BJ (cell line): ENCODE results near the gene BACE2. TPM values are rescaled to one million over a fixed set of nuclear protein-coding genes. Genes with fewer than 3 reads are reported as not detected.

ENCODE experiments used
- CTCF ChIA-PET: fragments of 350-600 bp; formaldehyde crosslinking; extraction: SDS; loops from one replicate; lab custom pipeline; 2021; ENCODE audit warnings: antibody characterized with exemption, inconsistent platforms; lab: Yijun Ruan, JAX
- POLR2A ChIA-PET: fragments of 300-600 bp; sonication (Branson Sonifier 250); formaldehyde crosslinking; extraction: SDS; loops from one replicate; lab custom pipeline; 2021; ENCODE audit warnings: antibody characterized with exemption; lab: Charles Lee
- DNase-seq: peaks from one replicate; pipeline ENCODE4 v3.0.0-alpha.2; 2011; ENCODE audit warnings: low read depth
- H3K27me3 ChIP-seq: 2 replicates; pipeline ENCODE4 v1.6.0; 2011; ENCODE audit warnings: low read length; ENCODE audit not compliant: control insufficient read depth, insufficient read depth
- H3K36me3 ChIP-seq: 2 replicates; pipeline ENCODE4 v1.5.1; 2011; ENCODE audit warnings: low read length; ENCODE audit not compliant: control insufficient read depth, insufficient read depth
- H3K4me3 ChIP-seq: 2 replicates; pipeline ENCODE4 v1.5.1; 2011; ENCODE audit warnings: low read depth, mild to moderate bottlenecking, control low read depth, low read length
- polyA plus RNA-seq: library from polyadenylated mRNA; depleted of rRNA; stranded (reverse); fragments of >200 nt; gene quantifications from 2 replicates; pipeline ENCODE4 v1.2.3, GENCODE V29; 2011
- TF ChIP-seq, protein P1 (sequence below): IDR thresholded peaks from 2 replicates; pipeline ENCODE4 v1.5.1; 2011; ENCODE audit warnings: low read depth, mild to moderate bottlenecking, control low read depth, inconsistent platforms, low read length, moderate library complexity; ENCODE audit not compliant: insufficient read depth

BACE2 gene
- polyA plus RNA-seq, 1 experiment, result 38.5 TPM

DNA sequence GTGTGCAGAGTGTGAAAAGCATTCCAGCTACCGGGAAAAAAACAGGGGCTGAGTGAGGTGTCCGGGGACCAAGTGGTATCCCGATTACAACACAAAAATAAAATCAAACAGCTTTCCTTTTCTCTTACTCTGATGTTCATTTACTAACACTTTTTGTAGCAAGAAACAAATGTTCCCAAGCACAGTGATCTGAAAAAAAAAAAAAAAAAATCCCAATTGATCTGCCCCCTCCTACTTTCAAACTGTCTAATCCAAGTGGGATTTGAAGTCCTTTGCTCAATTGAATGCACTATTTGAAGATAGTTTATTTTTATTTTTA is 1.3 kb downstream of the BACE2 start:
- DNase-seq, result no peak
- ChIA-PET POLR2A (no interaction called here), CTCF (interaction anchor here (0.8 to 2.3 kb wide), 4 partner anchors 15 to 35 kb away, joined by 3 to 9 read pairs (median 4); no protein-coding TSS in a partner anchor)
- Histone ChIP-seq H3K36me3 (no peaks in the 10 kb centered on the region), H3K4me3 (peak overlapping the region; percentile 69), H3K27me3 (no peaks in the 10 kb centered on the region)
- TF ChIP-seq, protein P1, sequence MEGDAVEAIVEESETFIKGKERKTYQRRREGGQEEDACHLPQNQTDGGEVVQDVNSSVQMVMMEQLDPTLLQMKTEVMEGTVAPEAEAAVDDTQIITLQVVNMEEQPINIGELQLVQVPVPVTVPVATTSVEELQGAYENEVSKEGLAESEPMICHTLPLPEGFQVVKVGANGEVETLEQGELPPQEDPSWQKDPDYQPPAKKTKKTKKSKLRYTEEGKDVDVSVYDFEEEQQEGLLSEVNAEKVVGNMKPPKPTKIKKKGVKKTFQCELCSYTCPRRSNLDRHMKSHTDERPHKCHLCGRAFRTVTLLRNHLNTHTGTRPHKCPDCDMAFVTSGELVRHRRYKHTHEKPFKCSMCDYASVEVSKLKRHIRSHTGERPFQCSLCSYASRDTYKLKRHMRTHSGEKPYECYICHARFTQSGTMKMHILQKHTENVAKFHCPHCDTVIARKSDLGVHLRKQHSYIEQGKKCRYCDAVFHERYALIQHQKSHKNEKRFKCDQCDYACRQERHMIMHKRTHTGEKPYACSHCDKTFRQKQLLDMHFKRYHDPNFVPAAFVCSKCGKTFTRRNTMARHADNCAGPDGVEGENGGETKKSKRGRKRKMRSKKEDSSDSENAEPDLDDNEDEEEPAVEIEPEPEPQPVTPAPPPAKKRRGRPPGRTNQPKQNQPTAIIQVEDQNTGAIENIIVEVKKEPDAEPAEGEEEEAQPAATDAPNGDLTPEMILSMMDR, result no peak

DNA sequence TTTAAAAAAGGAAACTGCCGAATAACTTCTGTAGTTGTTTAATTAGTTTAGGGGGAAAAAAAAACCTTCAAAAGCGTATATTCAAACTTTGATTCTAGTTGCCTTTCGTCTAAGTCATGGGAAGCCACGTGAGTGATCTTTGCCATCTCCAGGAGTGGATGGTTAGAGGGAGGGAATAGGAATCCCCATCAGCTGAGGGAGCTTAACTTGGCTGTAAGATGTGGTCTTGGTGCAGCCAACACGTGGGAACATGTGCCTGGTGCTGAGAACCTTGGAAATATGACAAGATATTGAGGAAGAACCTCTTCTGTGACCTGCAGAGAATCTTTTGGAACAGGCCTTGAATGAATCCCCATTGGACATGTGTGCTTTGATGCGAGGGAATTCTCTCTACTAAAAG is 1.7 kb downstream of the BACE2 start:
- DNase-seq, result no peak
- TF ChIP-seq, protein P1, result no peak
- no peaks in the 10 kb centered on the region for H3K27me3 ChIP-seq
- no peaks in the 10 kb centered on the region for H3K36me3 ChIP-seq
- ChIA-PET POLR2A (no interaction called here), CTCF (interaction anchor here (0.9 to 2.3 kb wide), 3 partner anchors 14 to 25 kb away, joined by 3 to 9 read pairs (median 4); no protein-coding TSS in a partner anchor)
- H3K4me3 ChIP-seq, result no peak overlapping the region

GRCh38 chr21:41170442-41170841 is 2.5 kb downstream of the BACE2 start:
- H3K27me3 ChIP-seq, result no peaks in the 10 kb centered on the region
- H3K4me3 ChIP-seq, result no peak overlapping the region
- TF ChIP-seq, protein P1, result peak; percentile 67
- no peak for DNase-seq
- POLR2A ChIA-PET, result no interaction called here
- CTCF ChIA-PET, result interaction anchor here (1.0 to 2.3 kb wide), 5 partner anchors 10 to 49 kb away, joined by 3 to 9 read pairs (median 5); no protein-coding TSS in a partner anchor
- H3K36me3 ChIP-seq, result no peaks in the 10 kb centered on the region

DNA sequence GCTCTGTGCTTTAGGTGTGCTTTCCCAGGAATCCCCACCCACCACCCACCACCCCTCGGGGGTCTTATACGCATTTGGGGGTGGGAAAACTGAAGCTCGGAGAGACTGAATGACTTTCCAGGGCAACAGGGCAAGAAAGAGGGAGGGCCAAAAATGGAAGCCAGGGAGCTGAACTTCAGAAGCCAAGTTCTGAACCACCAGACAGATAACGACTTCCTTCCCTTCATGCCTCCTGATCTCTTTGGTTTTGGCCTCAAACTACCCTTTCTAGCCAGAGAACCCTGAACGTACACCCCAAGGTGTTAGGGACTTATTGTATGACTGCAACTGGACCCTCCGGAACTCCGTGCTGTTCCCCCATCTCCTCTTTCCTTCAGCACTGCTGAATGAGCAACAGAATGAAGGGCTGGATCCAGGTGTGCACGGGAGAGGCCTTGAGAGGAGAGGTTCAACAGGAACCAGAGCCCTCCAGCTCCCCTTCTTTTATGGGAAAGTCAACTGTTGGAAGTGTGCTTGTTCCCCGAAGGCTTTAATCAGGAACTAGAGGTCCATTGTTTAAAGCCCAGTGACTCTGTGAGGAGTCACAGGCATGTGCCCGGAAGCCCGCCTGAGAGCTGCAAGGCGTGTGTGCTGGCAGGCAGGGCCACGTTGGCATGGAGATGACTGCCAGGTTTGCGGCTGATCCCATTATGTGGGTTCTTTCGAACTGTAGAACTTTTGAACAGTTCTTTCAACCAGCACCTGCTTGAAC is 3.1 kb downstream of the BACE2 start:
- Histone ChIP-seq H3K4me3 (no peak overlapping the region), H3K36me3 (no peaks in the 10 kb centered on the region), H3K27me3 (no peaks in the 10 kb centered on the region)
- TF ChIP-seq, protein P1, result no peak
- no peak for DNase-seq
- ChIA-PET POLR2A (no interaction called here), CTCF (interaction anchor here (1.0 to 1.2 kb wide), 3 partner anchors 9 to 49 kb away, joined by 4 to 6 read pairs (median 5); no protein-coding TSS in a partner anchor)

GRCh38 chr21:41175080-41175479 is 7.1 kb downstream of the BACE2 start:
- no peak overlapping the region for H3K4me3 ChIP-seq
- CTCF ChIA-PET, result no interaction called here
- TF ChIP-seq, protein P1, result no peak
- no peaks in the 10 kb centered on the region for H3K36me3 ChIP-seq
- no peaks in the 10 kb centered on the region for H3K27me3 ChIP-seq
- DNase-seq, result no peak
- POLR2A ChIA-PET, result no interaction called here
